Colonic mucosa (tissue), 4 donors: Measurements from ENCODE around the gene XPNPEP2. TPM values are rescaled to one million over a fixed set of nuclear protein-coding genes. Genes with fewer than 3 reads are reported as not detected.

Experiments
- DNase-seq: peaks from one replicate; pipeline ENCODE4 v3.0.0-alpha.2; 2020
- H3K27ac ChIP-seq: fragments of 200-600 bp; one replicate; pipeline ENCODE4 v1.8.0; 2021
- H3K27me3 ChIP-seq: fragments of 200-600 bp; one replicate; pipeline ENCODE4 v1.8.0; 2021
- H3K36me3 ChIP-seq: fragments of 200-600 bp; one replicate; pipeline ENCODE4 v1.8.0; 2021
- H3K4me1 ChIP-seq: fragments of 200-600 bp; one replicate; pipeline ENCODE4 v1.8.0; 2021; ENCODE audit warnings: mild to moderate bottlenecking
- H3K4me3 ChIP-seq: fragments of 200-600 bp; one replicate; pipeline ENCODE4 v1.8.0; 2021
- H3K9ac ChIP-seq, 2 donors: one replicate each; pipeline ENCODE4 v1.7.0; 2013; ENCODE audit warnings: control low read depth in 2 of 2, low read depth in 2 of 2, low read length in 2 of 2
- H3K9me3 ChIP-seq: fragments of 200-600 bp; one replicate; pipeline ENCODE4 v1.8.0; 2021
- CTCF ChIP-seq: fragments of 200-600 bp; IDR thresholded peaks from one replicate; pipeline ENCODE4 v1.8.0; 2022; ENCODE audit warnings: antibody characterized with exemption, mild to moderate bottlenecking
- intact Hi-C: fragments of 100-400 bp; cut with DNase I; formaldehyde crosslinking; loops from one replicate; pipeline ENCODE4 v1.14.1; 2022
- total RNA-seq, 2 donors: library from RNA; stranded (reverse); fragmentation: NEBNext Ultra II Directional in 1 of 2; extraction: Animal tissue kit (Norgen Biotek cat#: 25700) in 1 of 2; gene quantifications; one replicate each; pipeline ENCODE4 v1.2.1, GENCODE V29; 2021
- donor health status: healthy.
- donor health status: DM: no; HTN: no; CAD: no.
- donor health status: DM: no; HTN: no; CAD: no.

The XPNPEP2 gene
- total RNA-seq, 2 donors from 2014 or later, result 2.6 to 11.7 TPM

GRCh38 chrX:129706400-129707072, 32.2 kb upstream of the XPNPEP2 start:
- H3K36me3 ChIP-seq, result no peaks in the 10 kb centered on the region
- TF ChIP-seq CTCF, result no peak
- H3K4me1 ChIP-seq, result no peaks in the 10 kb centered on the region
- no peak for DNase-seq
- H3K9me3 ChIP-seq, result no peaks in the 10 kb centered on the region
- H3K9ac ChIP-seq, result no peak overlapping the region
- H3K4me3 ChIP-seq, result no peak overlapping the region
- no peaks in the 10 kb centered on the region for H3K27me3 ChIP-seq
- intact Hi-C loops, result no loop called here
- H3K27ac ChIP-seq, result no peak overlapping the region

DNA sequence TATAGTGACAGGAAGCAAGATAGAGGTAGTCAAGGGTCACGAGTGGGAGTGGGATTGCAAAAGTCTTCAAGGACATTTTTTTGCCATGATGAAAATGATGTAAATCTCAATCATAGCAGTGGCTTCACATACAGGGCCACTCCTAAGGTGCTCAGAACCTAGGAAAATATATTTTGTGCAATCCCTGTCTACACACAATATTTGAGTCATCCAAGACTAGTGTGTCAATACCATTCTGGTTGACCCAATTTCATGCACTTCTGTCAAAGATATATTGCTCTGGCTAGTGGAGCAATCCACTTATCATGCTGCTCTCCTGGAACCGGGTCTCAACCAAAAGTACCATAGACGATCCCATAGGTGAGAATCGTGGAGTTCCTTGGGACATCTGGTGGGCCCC, 24.2 kb upstream of the XPNPEP2 start:
- H3K9ac ChIP-seq, result no peak overlapping the region
- H3K27ac ChIP-seq, result no peak overlapping the region
- H3K9me3 ChIP-seq, result no peaks in the 10 kb centered on the region
- no peak for TF ChIP-seq CTCF
- no peaks in the 10 kb centered on the region for H3K4me1 ChIP-seq
- H3K4me3 ChIP-seq, result no peak overlapping the region
- DNase-seq, result no peak
- intact Hi-C loops, result no loop called here
- no peaks in the 10 kb centered on the region for H3K27me3 ChIP-seq
- H3K36me3 ChIP-seq, result no peaks in the 10 kb centered on the region

DNA sequence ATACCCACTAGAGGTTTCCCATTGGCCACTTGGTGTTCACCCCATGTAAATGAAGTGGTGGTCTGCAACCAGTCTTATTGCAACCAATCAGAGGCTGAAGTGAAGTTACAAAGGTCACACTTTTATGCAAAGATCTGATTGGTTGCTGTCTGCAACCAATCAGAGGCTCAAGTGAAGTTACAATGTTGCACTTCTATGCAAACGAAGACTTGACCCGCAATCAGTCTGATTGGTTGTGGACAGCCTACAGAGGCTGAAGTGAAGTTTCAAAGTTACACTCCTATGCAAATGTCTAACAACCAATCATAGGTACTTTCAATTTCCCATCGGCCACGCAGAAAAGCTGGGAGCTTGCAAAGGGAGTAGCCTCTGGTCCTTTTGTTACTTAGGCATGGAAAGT, 22.3 kb upstream of the XPNPEP2 start:
- DNase-seq, result no peak
- H3K4me1 ChIP-seq, result no peaks in the 10 kb centered on the region
- no peak overlapping the region for H3K4me3 ChIP-seq
- TF ChIP-seq CTCF, result no peak
- H3K36me3 ChIP-seq, result no peaks in the 10 kb centered on the region
- no peak overlapping the region for H3K9ac ChIP-seq
- intact Hi-C loops, result no loop called here
- H3K9me3 ChIP-seq, result no peaks in the 10 kb centered on the region
- no peak overlapping the region for H3K27ac ChIP-seq
- H3K27me3 ChIP-seq, result no peaks in the 10 kb centered on the region

DNA sequence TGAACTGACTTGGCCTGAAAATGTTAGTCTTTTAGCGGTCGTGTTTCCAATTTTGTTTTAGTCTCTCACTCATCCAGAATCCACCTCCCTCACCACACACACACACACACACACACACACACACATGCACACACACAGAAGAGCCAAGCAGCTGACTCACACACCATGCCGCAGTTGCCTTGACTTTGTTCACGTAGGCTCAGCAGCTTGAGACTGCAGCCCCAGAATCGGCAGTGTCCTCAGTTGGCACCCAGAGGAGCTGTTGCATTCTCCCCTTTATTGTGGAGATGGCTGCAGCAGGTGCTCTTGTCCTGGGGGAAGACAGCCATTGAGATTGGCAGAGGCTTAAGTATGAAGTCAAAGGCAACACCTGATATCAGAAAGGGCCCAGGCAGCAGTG, 20.9 kb upstream of the XPNPEP2 start:
- Histone ChIP-seq H3K4me1 (no peaks in the 10 kb centered on the region), H3K27me3 (no peaks in the 10 kb centered on the region), H3K4me3 (no peak overlapping the region), H3K9ac (no peak overlapping the region), H3K9me3 (no peaks in the 10 kb centered on the region), H3K27ac (no peak overlapping the region), H3K36me3 (no peaks in the 10 kb centered on the region)
- no peak for DNase-seq
- intact Hi-C loops, result no loop called here
- no peak for TF ChIP-seq CTCF

GRCh38 chrX:129718676-129719075, 20.1 kb upstream of the XPNPEP2 start:
- DNase-seq, result no peak
- TF ChIP-seq CTCF, result no peak
- Histone ChIP-seq H3K4me1 (no peaks in the 10 kb centered on the region), H3K36me3 (no peaks in the 10 kb centered on the region), H3K27me3 (no peaks in the 10 kb centered on the region), H3K9ac (no peak overlapping the region), H3K27ac (no peak overlapping the region), H3K9me3 (no peaks in the 10 kb centered on the region), H3K4me3 (no peak overlapping the region)
- intact Hi-C loops, result no loop called here
